ENCODE data around the gene MTHFR.

GRCh38 chr1:11752359-11753088 is 53.2 kb downstream of the MTHFR start:
- TF ChIP-seq POLR2A (IDR thresholded peaks at IDR 0.05) (no peak), CTCF (IDR thresholded peaks at IDR 0.05) (no peak)

Data from gastroesophageal sphincter (tissue), 3 donors.